Neural crest cell (in vitro differentiated cells): Measurements from ENCODE around the gene DCDC2C. TPM values are rescaled to one million over a fixed set of nuclear protein-coding genes. Genes with fewer than 3 reads are reported as not detected.

Experiments used
- DNase-seq: peaks from one replicate; pipeline ENCODE4 v3.0.0; 2021; ENCODE audit warnings: low read depth, mixed read lengths, low spot score
- H3K27ac Mint-ChIP-seq: one replicate; pipeline ENCODE4 v1.8.0; 2021; ENCODE audit warnings: mild to moderate bottlenecking, mixed read lengths; ENCODE audit not compliant: unreplicated experiment
- H3K27me3 Mint-ChIP-seq: 2 replicates; pipeline ENCODE4 v1.8.0; 2021; ENCODE audit warnings: low read depth, mild to moderate bottlenecking, mixed read lengths
- H3K36me3 Mint-ChIP-seq: 2 replicates; pipeline ENCODE4 v1.8.0; 2021; ENCODE audit warnings: low read depth, mild to moderate bottlenecking, mixed read lengths
- H3K4me1 Mint-ChIP-seq: 2 replicates; pipeline ENCODE4 v1.8.0; 2021; ENCODE audit warnings: mixed read lengths
- H3K4me3 Mint-ChIP-seq: one replicate; pipeline ENCODE4 v1.8.0; 2021; ENCODE audit warnings: mild to moderate bottlenecking, mixed read lengths
- H3K9me3 Mint-ChIP-seq: 2 replicates; pipeline ENCODE4 v1.8.0; 2021; ENCODE audit warnings: mixed read lengths
- total RNA-seq: library from RNA; stranded (reverse); gene quantifications from 2 replicates; pipeline ENCODE4 v1.2.1, GENCODE V29; 2021
- TF ChIP-seq, protein P1 (sequence below): fragments of 200-600 bp; sonication (generic); conservative IDR thresholded peaks from 2 replicates; pipeline ENCODE4 v1.5.0; 2021; ENCODE audit warnings: antibody characterized with exemption, mild to moderate bottlenecking

Gene DCDC2C
- total RNA-seq, 1 donor from 2014 or later = not detected

DNA sequence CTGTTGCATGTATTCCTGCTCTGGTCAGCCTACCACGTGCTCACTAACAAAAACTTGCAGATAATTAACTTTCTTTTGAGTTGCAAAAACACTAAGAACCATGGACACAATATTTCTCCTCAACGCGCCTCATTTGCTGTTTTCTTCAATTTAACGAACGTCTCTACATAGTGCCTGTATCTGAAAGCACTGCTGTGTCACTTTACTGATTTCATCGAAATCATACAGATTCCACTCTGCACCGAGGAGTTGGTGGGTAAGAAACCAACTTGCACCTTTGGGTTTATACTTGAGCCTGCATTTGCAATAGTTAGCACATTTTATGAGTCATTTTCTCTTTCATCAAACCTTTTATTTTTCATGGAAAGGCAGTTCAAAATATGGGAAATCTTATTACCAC is 145.8 kb downstream of the DCDC2C start:
- TF ChIP-seq, protein P1, sequence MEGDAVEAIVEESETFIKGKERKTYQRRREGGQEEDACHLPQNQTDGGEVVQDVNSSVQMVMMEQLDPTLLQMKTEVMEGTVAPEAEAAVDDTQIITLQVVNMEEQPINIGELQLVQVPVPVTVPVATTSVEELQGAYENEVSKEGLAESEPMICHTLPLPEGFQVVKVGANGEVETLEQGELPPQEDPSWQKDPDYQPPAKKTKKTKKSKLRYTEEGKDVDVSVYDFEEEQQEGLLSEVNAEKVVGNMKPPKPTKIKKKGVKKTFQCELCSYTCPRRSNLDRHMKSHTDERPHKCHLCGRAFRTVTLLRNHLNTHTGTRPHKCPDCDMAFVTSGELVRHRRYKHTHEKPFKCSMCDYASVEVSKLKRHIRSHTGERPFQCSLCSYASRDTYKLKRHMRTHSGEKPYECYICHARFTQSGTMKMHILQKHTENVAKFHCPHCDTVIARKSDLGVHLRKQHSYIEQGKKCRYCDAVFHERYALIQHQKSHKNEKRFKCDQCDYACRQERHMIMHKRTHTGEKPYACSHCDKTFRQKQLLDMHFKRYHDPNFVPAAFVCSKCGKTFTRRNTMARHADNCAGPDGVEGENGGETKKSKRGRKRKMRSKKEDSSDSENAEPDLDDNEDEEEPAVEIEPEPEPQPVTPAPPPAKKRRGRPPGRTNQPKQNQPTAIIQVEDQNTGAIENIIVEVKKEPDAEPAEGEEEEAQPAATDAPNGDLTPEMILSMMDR = no peak
- DNase-seq = no peak
- peaks cover 4% of the 10 kb centered on the region for H3K4me1 Mint-ChIP-seq
- H3K9me3 Mint-ChIP-seq = peaks cover 14% of the 10 kb centered on the region
- peaks cover 12% of the 10 kb centered on the region for H3K36me3 Mint-ChIP-seq
- peaks cover 2% of the 10 kb centered on the region for H3K27me3 Mint-ChIP-seq
- H3K27ac Mint-ChIP-seq = no peak overlapping the region
- no peak overlapping the region for H3K4me3 Mint-ChIP-seq

GRCh38 chr2:3857576-3857975 is 154.2 kb downstream of the DCDC2C start:
- Mint-ChIP-seq H3K9me3 (peaks cover 12% of the 10 kb centered on the region), H3K4me1 (no peaks in the 10 kb centered on the region), H3K27me3 (no peaks in the 10 kb centered on the region), H3K36me3 (peaks cover 7% of the 10 kb centered on the region), H3K4me3 (no peak overlapping the region), H3K27ac (no peak overlapping the region)
- DNase-seq = no peak
- TF ChIP-seq, protein P1 = no peak

DNA sequence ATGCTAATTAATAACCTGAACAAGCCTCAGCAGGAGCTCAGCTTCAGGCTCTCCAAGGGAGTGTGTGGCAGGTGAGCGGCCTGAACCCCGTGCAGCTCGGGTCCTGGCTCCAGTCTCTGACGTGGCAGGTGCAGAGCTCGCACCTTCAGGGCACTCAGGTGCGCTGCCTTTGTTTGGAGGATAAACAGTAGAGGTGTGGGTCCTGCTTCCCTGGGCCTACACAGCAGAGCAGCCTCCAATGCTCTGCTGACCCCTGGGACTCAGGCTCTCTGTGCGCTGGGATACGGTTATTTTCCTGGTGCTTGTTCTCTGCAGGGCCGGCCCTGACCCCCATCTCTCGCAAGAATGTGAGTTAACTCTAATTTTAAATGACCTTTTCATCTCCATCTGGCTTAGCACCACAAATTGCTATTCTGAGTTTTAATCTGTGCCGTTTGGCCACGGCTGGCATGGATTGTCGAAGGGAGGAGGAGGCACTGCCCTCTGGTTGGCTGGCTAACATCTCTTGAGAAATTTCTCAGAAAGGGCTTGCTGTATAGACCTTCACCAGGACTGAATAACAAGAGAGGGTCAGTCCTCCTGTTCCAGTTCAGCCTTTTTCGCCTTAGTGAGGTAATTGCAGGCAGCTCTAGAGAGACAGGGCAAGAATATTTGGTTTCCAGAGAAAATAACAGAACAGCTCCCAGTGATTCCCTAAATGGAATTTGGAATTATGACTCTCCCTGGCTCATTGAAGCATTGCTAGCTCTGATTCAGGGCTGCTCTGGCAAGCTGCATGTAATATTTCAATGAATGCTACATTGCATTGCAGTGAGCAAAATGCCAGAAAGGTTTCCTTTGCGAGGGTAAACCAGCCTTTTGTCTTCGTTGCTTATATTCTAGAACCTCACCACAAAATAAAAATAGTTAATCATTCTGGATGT is 161.8 kb downstream of the DCDC2C start:
- Mint-ChIP-seq H3K27me3 (no peaks in the 10 kb centered on the region), H3K9me3 (no peaks in the 10 kb centered on the region), H3K4me3 (no peak overlapping the region), H3K4me1 (no peaks in the 10 kb centered on the region), H3K27ac (no peak overlapping the region), H3K36me3 (no peaks in the 10 kb centered on the region)
- no peak for DNase-seq
- TF ChIP-seq, protein P1 = no peak

DNA sequence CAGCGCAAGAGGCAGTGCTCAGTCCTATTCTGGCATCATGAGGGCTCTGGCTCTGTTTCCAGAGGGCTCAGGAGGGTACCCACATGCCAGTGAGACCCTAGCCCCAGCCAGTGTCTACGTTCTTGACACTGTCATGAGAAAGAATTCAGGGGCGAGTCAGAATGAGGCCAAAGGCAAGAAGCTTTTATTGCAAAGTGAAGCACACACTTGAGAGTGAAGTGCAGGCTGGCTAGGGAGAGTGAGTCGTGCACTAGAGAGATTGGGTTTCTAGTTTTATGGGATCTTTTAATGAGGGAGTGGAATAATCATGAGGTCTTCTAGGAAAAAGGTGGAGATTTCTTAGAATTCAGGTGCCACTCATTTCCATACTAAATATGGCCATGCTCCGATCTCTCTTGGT is 164.1 kb downstream of the DCDC2C start:
- Mint-ChIP-seq H3K36me3 (no peaks in the 10 kb centered on the region), H3K27me3 (no peaks in the 10 kb centered on the region), H3K27ac (no peak overlapping the region), H3K4me3 (no peak overlapping the region), H3K9me3 (no peaks in the 10 kb centered on the region), H3K4me1 (no peaks in the 10 kb centered on the region)
- TF ChIP-seq, protein P1 = no peak
- DNase-seq = no peak

DNA sequence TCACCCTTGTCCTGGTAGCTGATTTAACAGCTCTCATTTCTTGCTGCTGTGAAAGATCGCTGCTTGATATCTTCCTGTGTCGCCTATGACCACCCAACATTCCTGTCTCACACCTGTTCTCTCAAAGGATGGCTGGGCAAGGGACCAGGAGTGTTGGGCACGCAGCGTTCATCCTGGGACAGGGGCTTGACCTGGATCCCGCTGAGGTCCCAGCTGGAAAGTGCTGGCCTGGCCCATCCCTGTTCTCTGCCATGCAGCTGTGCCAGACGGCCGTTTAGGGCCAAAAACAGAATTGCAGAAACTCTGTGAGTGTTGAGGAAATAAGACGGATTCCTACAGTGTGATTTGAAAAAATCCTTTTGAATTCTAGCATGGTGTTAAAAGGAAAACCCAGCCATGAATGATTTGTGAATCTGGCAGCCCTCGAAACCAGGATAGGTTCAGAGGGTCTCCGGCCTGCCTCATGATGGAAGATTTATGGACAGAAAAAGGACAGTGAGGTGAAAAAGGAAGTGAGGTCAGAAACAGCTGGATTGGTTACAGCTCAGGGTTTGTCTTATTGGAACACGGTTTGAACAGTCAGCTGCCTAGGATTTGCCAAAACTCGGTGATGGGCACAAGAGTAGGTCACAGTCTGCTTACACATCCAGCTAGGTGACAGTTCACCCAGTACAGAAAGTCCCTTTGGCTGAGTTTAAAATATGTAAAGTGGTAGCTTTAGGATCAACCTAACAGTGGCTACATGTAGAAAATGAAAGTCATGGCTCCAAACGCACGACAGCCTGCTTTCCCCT is 164.8 kb downstream of the DCDC2C start:
- H3K4me3 Mint-ChIP-seq = no peak overlapping the region
- no peaks in the 10 kb centered on the region for H3K9me3 Mint-ChIP-seq
- H3K27me3 Mint-ChIP-seq = no peaks in the 10 kb centered on the region
- DNase-seq = no peak
- TF ChIP-seq, protein P1 = no peak
- H3K4me1 Mint-ChIP-seq = peaks cover 4% of the 10 kb centered on the region
- H3K27ac Mint-ChIP-seq = no peak overlapping the region
- H3K36me3 Mint-ChIP-seq = no peaks in the 10 kb centered on the region
